Measurements from ENCODE around the gene ST6GALNAC3.
"Not testable (repeated sequence)": the region's sequence is repeated elsewhere in the genome, so short reads cannot be mapped to it uniquely, and the experiment has no call there.

The ST6GALNAC3 gene

GRCh38 chr1:76317299-76317900, 242.9 kb downstream of the ST6GALNAC3 start:
- in situ Hi-C loops (cut with HindIII; ENCODE audit: low sequenced_read_pairs): no loop called here

GRCh38 chr1:76330991-76331603, 256.6 kb downstream of the ST6GALNAC3 start:
- in situ Hi-C loops (cut with HindIII; ENCODE audit: low sequenced_read_pairs): no loop called here

- in situ Hi-C loops (cut with HindIII; ENCODE audit: low sequenced_read_pairs): no loop called here
Measured at GRCh38 chr1:76335882-76336281, 261.3 kb downstream of the ST6GALNAC3 start.

GRCh38 chr1:76336931-76337371, 262.4 kb downstream of the ST6GALNAC3 start:
- in situ Hi-C loops (cut with HindIII; ENCODE audit: low sequenced_read_pairs): no loop called here

- in situ Hi-C loops (cut with HindIII; ENCODE audit: low sequenced_read_pairs): no loop called here
Measured at GRCh38 chr1:76337542-76338219, 263.1 kb downstream of the ST6GALNAC3 start.

- in situ Hi-C loops (cut with HindIII; ENCODE audit: low sequenced_read_pairs): no loop called here
Measured at GRCh38 chr1:76340056-76340455, 265.5 kb downstream of the ST6GALNAC3 start.

- in situ Hi-C loops (cut with HindIII; ENCODE audit: low sequenced_read_pairs): not testable (repeated sequence)
Measured at GRCh38 chr1:76341816-76342215, 267.3 kb downstream of the ST6GALNAC3 start.

- in situ Hi-C loops (cut with HindIII; ENCODE audit: low sequenced_read_pairs): no loop called here
Measured at GRCh38 chr1:76343356-76343755, 268.8 kb downstream of the ST6GALNAC3 start.

GRCh38 chr1:76351655-76352054, 277.1 kb downstream of the ST6GALNAC3 start:
- in situ Hi-C loops (cut with HindIII; ENCODE audit: low sequenced_read_pairs): no loop called here

GRCh38 chr1:76352741-76353435, 278.3 kb downstream of the ST6GALNAC3 start:
- in situ Hi-C loops (cut with HindIII; ENCODE audit: low sequenced_read_pairs): no loop called here

GRCh38 chr1:76354236-76354635, 279.7 kb downstream of the ST6GALNAC3 start:
- in situ Hi-C loops (cut with HindIII; ENCODE audit: low sequenced_read_pairs): no loop called here

- in situ Hi-C loops (cut with HindIII; ENCODE audit: low sequenced_read_pairs): no loop called here
Measured at GRCh38 chr1:76366726-76367125, 292.2 kb downstream of the ST6GALNAC3 start.

- in situ Hi-C loops (cut with HindIII; ENCODE audit: low sequenced_read_pairs): no loop called here
Measured at GRCh38 chr1:76371941-76372340, 297.4 kb downstream of the ST6GALNAC3 start.

- in situ Hi-C loops (cut with HindIII; ENCODE audit: low sequenced_read_pairs): no loop called here
Measured at GRCh38 chr1:76374086-76374485, 299.5 kb downstream of the ST6GALNAC3 start.

GRCh38 chr1:76377247-76377646, 302.7 kb downstream of the ST6GALNAC3 start:
- in situ Hi-C loops (cut with HindIII; ENCODE audit: low sequenced_read_pairs): no loop called here

- in situ Hi-C loops (cut with HindIII; ENCODE audit: low sequenced_read_pairs): no loop called here
Measured at GRCh38 chr1:76379506-76379905, 305.0 kb downstream of the ST6GALNAC3 start.

- in situ Hi-C loops (cut with HindIII; ENCODE audit: low sequenced_read_pairs): no loop called here
Measured at GRCh38 chr1:76381450-76382097, 307.0 kb downstream of the ST6GALNAC3 start.

GRCh38 chr1:76388261-76388660, 313.7 kb downstream of the ST6GALNAC3 start:
- in situ Hi-C loops (cut with HindIII; ENCODE audit: low sequenced_read_pairs): no loop called here

GRCh38 chr1:76390456-76390855, 315.9 kb downstream of the ST6GALNAC3 start:
- in situ Hi-C loops (cut with HindIII; ENCODE audit: low sequenced_read_pairs): no loop called here

- in situ Hi-C loops (cut with HindIII; ENCODE audit: low sequenced_read_pairs): no loop called here
Measured at GRCh38 chr1:76395059-76395458, 320.5 kb downstream of the ST6GALNAC3 start.

- in situ Hi-C loops (cut with HindIII; ENCODE audit: low sequenced_read_pairs): no loop called here
Measured at GRCh38 chr1:76402128-76402527, 327.6 kb downstream of the ST6GALNAC3 start.
